ENCODE results near the gene ADAMTS17.

Gene ADAMTS17

DNA sequence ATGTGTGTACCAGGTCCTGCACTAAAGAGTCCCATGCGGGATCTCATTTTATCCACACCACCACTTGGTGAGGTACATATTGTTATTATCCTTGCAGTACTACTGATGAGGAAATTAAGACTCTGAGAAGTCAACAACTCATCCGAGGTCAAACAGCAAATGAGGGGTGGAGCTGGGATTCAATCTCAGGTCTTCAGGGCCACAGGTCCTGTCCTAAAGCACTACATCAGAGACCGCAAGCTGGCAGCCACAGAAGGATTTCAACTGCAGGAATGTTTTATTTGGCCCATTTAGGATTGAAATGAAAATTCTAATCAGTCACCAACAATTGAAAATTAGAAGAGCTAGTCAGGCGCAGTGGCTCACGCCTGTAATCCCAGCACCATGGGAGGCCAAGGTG lies 131.4 kb downstream of the ADAMTS17 start:
- H3K27ac ChIP-seq, result no peak overlapping the region
- TF ChIP-seq, protein P1, sequence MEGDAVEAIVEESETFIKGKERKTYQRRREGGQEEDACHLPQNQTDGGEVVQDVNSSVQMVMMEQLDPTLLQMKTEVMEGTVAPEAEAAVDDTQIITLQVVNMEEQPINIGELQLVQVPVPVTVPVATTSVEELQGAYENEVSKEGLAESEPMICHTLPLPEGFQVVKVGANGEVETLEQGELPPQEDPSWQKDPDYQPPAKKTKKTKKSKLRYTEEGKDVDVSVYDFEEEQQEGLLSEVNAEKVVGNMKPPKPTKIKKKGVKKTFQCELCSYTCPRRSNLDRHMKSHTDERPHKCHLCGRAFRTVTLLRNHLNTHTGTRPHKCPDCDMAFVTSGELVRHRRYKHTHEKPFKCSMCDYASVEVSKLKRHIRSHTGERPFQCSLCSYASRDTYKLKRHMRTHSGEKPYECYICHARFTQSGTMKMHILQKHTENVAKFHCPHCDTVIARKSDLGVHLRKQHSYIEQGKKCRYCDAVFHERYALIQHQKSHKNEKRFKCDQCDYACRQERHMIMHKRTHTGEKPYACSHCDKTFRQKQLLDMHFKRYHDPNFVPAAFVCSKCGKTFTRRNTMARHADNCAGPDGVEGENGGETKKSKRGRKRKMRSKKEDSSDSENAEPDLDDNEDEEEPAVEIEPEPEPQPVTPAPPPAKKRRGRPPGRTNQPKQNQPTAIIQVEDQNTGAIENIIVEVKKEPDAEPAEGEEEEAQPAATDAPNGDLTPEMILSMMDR (IDR thresholded peaks at IDR 0.05; ENCODE audit: low read depth, low read length), result no peak
- peaks cover 3% of the 10 kb centered on the region for H3K27me3 ChIP-seq (ENCODE audit: insufficient read depth, low read depth, severe bottlenecking)
- DNase-seq, result no peak
- H3K4me3 ChIP-seq (ENCODE audit: low read depth, low read length), result no peak overlapping the region
- H3K9me3 ChIP-seq (ENCODE audit: severe bottlenecking), result no peaks in the 10 kb centered on the region
- no peaks in the 10 kb centered on the region for H3K36me3 ChIP-seq

DNA sequence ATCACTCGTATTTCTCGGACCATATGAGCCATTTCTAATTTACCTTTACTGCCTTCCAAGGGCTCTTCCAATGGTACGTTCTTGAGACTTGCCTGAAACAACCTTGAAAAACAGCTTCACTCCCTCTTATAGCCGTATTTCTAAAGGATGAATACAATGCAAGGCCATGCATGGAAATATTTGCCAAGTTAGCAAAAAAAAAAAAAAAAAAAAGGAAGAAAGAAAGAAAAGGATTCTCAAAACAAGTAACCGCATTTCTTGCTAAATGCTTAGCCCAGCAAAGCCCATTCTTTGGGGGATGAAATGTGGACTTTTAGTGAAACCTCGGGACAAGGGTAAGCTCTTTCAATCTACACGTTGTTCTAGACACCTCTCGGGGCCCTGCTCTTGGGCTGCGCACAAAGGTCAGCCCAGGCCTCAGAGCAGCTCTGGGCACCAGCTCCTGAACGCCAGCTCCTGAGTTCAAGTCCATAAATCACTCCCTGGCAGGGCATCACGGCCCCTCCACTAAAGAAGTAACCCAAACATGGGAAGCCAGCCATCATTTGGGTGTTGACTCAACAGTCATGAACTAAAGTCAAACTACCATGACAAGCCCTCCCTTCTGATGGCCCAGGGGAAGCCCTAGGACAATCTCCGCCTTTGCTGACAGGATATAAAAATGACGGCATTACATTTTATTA lies 132.7 kb downstream of the ADAMTS17 start:
- DNase-seq, result no peak
- no peak overlapping the region for H3K27ac ChIP-seq
- peaks cover 2% of the 10 kb centered on the region for H3K9me3 ChIP-seq (ENCODE audit: severe bottlenecking)
- no peaks in the 10 kb centered on the region for H3K36me3 ChIP-seq
- H3K4me3 ChIP-seq (ENCODE audit: low read depth, low read length), result no peak overlapping the region
- peaks cover 3% of the 10 kb centered on the region for H3K27me3 ChIP-seq (ENCODE audit: insufficient read depth, low read depth, severe bottlenecking)
- TF ChIP-seq, protein P1 (IDR thresholded peaks at IDR 0.05; ENCODE audit: low read depth, low read length), result no peak

DNA sequence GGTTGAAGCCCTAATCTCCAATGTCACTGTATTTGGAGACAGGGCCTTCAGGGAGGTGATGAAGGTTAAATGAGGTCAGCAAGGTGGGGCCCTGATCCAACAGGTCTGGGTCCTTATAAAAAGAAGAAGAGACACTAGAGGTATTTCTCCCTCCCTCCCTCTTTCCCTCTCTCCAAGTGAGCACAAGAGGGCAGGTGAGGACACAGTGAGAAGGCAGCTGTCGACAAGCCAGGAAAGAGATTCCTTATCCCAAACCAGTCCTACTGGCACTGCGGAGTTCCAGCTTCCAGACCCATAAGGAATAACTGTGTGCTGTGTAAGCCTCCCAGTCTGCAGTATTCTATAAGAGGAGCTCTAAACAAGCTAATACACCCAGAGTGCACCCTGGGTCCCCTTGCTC lies 134.7 kb downstream of the ADAMTS17 start:
- no peaks in the 10 kb centered on the region for H3K36me3 ChIP-seq
- H3K4me3 ChIP-seq (ENCODE audit: low read depth, low read length), result no peak overlapping the region
- TF ChIP-seq, protein P1 (IDR thresholded peaks at IDR 0.05; ENCODE audit: low read depth, low read length), result no peak
- peak; percentile 9 for DNase-seq
- H3K9me3 ChIP-seq (ENCODE audit: severe bottlenecking), result peaks cover 5% of the 10 kb centered on the region
- H3K27me3 ChIP-seq (ENCODE audit: insufficient read depth, low read depth, severe bottlenecking), result peaks cover 7% of the 10 kb centered on the region
- H3K27ac ChIP-seq, result no peak overlapping the region

DNA sequence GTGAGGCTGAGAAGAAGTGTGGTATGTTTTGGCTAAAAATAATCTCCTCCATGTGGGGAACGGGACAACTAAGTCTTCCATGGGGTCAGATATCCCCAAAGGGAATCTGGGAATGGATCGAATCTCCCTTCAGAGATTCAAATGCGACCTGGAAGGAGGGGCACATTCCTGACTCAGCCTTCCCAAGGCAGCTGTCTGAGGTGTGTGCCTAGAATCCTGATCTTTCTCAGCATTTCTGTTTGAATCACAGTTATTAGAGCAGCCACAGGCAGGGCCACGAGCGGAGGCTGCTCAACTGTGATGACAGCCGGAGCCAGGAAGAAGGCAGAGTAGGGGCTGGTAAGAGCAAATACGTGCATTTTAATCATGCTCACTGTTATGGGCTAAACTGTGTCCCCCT lies 135.1 kb downstream of the ADAMTS17 start:
- no peak for DNase-seq
- H3K4me3 ChIP-seq (ENCODE audit: low read depth, low read length), result no peak overlapping the region
- TF ChIP-seq, protein P1 (IDR thresholded peaks at IDR 0.05; ENCODE audit: low read depth, low read length), result no peak

DNA sequence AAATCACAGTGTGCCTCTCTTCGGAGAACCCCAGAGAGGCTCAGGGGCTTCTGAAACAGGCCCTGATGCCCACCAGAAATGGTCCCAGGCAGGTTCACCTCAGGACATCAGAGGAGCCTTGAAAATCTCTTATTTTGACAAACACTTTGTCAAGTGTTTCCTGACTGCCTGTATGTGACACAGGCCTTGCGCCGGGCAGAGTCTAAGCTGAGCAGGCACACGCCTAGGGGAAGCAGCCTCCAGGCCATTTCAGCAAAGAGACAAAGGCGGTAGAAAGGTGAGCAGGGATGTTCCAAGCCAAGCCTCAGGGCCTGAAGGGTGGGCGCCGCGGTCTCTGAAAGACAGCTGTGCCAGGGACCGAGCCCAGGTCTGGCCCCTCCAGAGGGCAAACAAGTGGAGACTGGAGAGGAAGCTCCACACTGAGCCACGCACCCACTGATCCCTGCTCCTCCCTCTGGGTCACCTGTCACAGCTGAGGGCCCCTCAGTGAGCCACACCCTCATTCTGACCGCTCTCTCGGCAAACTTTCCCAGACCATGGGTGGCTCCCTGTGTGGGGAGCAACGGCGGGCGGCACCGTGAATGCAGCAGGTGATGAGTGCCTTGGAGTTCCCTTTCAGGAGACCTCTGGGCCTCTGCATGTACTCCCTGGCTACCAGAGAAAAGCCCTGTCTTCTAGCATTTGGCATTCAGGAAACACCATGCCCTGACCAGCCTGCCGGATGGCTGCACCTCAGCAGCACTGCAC lies 136.1 kb downstream of the ADAMTS17 start:
- no peak overlapping the region for H3K27ac ChIP-seq
- H3K36me3 ChIP-seq, result no peaks in the 10 kb centered on the region
- peaks cover 5% of the 10 kb centered on the region for H3K9me3 ChIP-seq (ENCODE audit: severe bottlenecking)
- H3K4me3 ChIP-seq (ENCODE audit: low read depth, low read length), result no peak overlapping the region
- no peak for DNase-seq
- H3K27me3 ChIP-seq (ENCODE audit: insufficient read depth, low read depth, severe bottlenecking), result peaks cover 11% of the 10 kb centered on the region
- TF ChIP-seq, protein P1 (IDR thresholded peaks at IDR 0.05; ENCODE audit: low read depth, low read length), result no peak

More for the DNA sequence above, 135.1 kb downstream of the ADAMTS17 start:
- H3K27me3 ChIP-seq (ENCODE audit: insufficient read depth, low read depth, severe bottlenecking), result peaks cover 8% of the 10 kb centered on the region
- H3K9me3 ChIP-seq (ENCODE audit: severe bottlenecking), result peaks cover 5% of the 10 kb centered on the region
- H3K27ac ChIP-seq, result no peak overlapping the region
- no peaks in the 10 kb centered on the region for H3K36me3 ChIP-seq
